GM12878 (cell line): Measurements from ENCODE around the gene ANKRD33B. TPM values are rescaled to one million over a fixed set of nuclear protein-coding genes. Genes with fewer than 3 reads are reported as not detected.
A peak's percentile ranks its signal among the peaks of the same experiment; 100 is the strongest.

ENCODE experiments used
- BRCA1 ChIP-seq: IDR thresholded peaks from 2 replicates; pipeline ENCODE4 v1.6.1; 2011; ENCODE audit warnings: low read depth, low read length, improper control_type of control experiment
- KDM1A ChIP-seq: fragments of 200-600 bp; sonication (generic); IDR thresholded peaks from 2 replicates; pipeline ENCODE4 v1.6.1; 2016; ENCODE audit warnings: borderline replicate concordance
- ZNF217 ChIP-seq: fragments of 450-650 bp; IDR thresholded peaks from 2 replicates; pipeline ENCODE4 v1.6.1; 2017; ENCODE audit warnings: antibody characterized with exemption, mild to moderate bottlenecking
- polyA plus RNA-seq, 11 experiments: library from polyadenylated mRNA; depleted of rRNA in 4 of 11; unstranded in 6 of 11; stranded (reverse) in 5 of 11; fragments of >200 nt; fragmentation: Nextera tagmentation in 4 of 11; fragmentation: Illumina TruSeq in 1 of 11; extraction: Ambion mirVana in 4 of 11; extraction: Trizol in 1 of 11; gene quantifications; 1 replicate in 1 of 11; 2 replicates in 10 of 11; pipeline versions ENCODE4 v1.2.1 to v1.2.3, GENCODE V29; 2011 to 2016; ENCODE audit warnings: inconsistent platforms in 2 of 11, missing spikeins in 2 of 11, low read depth in 1 of 11
- total RNA-seq, 4 experiments: library from RNA; depleted of rRNA in 3 of 4; stranded (reverse); fragments of >200 nt in 3 of 4; fragmentation: Illumina TruSeq in 1 of 4; extraction: Trizol in 1 of 4; gene quantifications; 2 replicates each; pipeline versions ENCODE4 v1.2.1 to v1.2.3, GENCODE V29; 2013 to 2021
- TF ChIP-seq, protein P1 (sequence below): fragments of 450-650 bp; IDR thresholded peaks from 2 replicates; pipeline ENCODE4 v1.6.1; 2018; ENCODE audit warnings: mild to moderate bottlenecking, low read depth, moderate library complexity; ENCODE audit not compliant: partially characterized antibody
- TF ChIP-seq, protein P2 (sequence below): IDR thresholded peaks from 2 replicates; pipeline ENCODE4 v1.6.1; 2012; ENCODE audit warnings: low read length, inconsistent platforms
- TF ChIP-seq, protein P3 (sequence below): fragments of 450-650 bp; formaldehyde crosslinking; IDR thresholded peaks from 2 replicates; pipeline ENCODE4 v1.4.0; 2022; ENCODE audit warnings: mild to moderate bottlenecking, moderate library complexity
- TF ChIP-seq, protein P4 (sequence below): IDR thresholded peaks from 2 replicates; pipeline ENCODE4 v1.6.1; 2012; ENCODE audit warnings: low read depth, low read length, improper control_type of control experiment
- TF ChIP-seq, protein P5 (sequence below): fragments of 450-650 bp; conservative IDR thresholded peaks from 2 replicates; pipeline ENCODE4 v1.6.1; 2017; ENCODE audit warnings: mild to moderate bottlenecking, moderate library complexity
- TF ChIP-seq, protein P6 (sequence below): fragments of 450-650 bp; formaldehyde crosslinking; IDR thresholded peaks from 2 replicates; pipeline ENCODE4 v1.4.0; 2020; ENCODE audit warnings: mild to moderate bottlenecking, moderate library complexity
- TF ChIP-seq, protein P7 (sequence below): IDR thresholded peaks from 2 replicates; pipeline ENCODE4 v1.6.1; 2012; ENCODE audit warnings: mild to moderate bottlenecking, low read depth, low read length

Gene ANKRD33B
- total and polyA plus RNA-seq, 10 of the 15 experiments (the other 5 are each of a cell fraction or from before 2014, with no cell fraction given) = 4.9 to 61.6 (median 15.6) TPM

DNA sequence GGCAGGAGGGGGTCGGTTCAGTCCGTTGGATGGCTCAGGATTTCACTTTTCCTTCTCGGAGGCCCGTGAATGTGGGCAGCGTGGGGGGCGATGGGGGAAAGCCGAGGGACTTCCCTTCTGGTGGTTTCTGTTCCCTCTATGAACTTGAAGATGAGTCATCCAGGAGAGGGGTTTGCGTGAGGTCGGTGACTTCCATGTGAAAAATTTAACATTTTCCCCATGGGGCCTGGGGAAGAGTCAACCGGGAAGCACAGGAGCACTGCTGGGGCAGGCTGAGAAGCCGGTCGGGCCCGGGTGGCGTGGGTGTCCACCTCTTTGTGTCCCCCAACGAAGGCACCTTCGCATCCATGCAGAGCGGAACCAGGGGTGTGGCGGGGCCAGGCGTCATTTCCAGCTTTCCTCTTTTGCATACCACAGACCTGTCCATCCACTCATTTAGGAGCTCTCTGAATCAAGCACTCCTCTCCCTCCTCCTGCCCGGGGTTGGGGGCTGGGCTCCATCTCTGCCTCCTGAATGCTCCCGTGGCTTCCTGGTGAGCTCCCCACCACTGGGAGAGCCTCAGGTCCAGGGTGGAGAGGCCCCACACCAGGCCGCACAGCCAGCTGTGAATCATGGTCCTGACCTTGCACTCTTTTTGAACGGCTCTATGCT lies 68.4 kb downstream of the ANKRD33B start (continued):
- TF ChIP-seq, protein P1, sequence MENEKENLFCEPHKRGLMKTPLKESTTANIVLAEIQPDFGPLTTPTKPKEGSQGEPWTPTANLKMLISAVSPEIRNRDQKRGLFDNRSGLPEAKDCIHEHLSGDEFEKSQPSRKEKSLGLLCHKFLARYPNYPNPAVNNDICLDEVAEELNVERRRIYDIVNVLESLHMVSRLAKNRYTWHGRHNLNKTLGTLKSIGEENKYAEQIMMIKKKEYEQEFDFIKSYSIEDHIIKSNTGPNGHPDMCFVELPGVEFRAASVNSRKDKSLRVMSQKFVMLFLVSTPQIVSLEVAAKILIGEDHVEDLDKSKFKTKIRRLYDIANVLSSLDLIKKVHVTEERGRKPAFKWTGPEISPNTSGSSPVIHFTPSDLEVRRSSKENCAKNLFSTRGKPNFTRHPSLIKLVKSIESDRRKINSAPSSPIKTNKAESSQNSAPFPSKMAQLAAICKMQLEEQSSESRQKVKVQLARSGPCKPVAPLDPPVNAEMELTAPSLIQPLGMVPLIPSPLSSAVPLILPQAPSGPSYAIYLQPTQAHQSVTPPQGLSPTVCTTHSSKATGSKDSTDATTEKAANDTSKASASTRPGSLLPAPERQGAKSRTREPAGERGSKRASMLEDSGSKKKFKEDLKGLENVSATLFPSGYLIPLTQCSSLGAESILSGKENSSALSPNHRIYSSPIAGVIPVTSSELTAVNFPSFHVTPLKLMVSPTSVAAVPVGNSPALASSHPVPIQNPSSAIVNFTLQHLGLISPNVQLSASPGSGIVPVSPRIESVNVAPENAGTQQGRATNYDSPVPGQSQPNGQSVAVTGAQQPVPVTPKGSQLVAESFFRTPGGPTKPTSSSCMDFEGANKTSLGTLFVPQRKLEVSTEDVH = peak; percentile 34
- TF ChIP-seq, protein P2, sequence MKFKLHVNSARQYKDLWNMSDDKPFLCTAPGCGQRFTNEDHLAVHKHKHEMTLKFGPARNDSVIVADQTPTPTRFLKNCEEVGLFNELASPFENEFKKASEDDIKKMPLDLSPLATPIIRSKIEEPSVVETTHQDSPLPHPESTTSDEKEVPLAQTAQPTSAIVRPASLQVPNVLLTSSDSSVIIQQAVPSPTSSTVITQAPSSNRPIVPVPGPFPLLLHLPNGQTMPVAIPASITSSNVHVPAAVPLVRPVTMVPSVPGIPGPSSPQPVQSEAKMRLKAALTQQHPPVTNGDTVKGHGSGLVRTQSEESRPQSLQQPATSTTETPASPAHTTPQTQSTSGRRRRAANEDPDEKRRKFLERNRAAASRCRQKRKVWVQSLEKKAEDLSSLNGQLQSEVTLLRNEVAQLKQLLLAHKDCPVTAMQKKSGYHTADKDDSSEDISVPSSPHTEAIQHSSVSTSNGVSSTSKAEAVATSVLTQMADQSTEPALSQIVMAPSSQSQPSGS = no peak
- TF ChIP-seq KDM1A = no peak
- TF ChIP-seq, protein P3, sequence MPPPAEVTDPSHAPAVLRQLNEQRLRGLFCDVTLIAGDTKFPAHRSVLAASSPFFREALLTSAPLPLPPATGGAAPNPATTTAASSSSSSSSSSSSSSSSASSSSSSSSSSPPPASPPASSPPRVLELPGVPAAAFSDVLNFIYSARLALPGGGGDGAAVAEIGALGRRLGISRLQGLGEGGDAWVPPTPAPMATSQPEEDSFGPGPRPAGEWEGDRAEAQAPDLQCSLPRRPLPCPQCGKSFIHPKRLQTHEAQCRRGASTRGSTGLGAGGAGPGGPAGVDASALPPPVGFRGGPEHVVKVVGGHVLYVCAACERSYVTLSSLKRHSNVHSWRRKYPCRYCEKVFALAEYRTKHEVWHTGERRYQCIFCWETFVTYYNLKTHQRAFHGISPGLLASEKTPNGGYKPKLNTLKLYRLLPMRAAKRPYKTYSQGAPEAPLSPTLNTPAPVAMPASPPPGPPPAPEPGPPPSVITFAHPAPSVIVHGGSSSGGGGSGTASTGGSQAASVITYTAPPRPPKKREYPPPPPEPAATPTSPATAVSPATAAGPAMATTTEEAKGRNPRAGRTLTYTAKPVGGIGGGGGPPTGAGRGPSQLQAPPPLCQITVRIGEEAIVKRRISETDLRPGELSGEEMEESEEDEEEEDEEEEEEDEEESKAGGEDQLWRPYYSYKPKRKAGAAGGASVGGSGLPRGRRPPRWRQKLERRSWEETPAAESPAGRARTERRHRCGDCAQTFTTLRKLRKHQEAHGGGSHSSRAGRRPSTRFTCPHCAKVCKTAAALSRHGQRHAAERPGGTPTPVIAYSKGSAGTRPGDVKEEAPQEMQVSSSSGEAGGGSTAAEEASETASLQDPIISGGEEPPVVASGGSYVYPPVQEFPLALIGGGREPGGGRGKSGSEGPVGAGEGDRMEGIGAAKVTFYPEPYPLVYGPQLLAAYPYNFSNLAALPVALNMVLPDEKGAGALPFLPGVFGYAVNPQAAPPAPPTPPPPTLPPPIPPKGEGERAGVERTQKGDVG (CRISPR knock-in tag) = no peak
- TF ChIP-seq, protein P4, sequence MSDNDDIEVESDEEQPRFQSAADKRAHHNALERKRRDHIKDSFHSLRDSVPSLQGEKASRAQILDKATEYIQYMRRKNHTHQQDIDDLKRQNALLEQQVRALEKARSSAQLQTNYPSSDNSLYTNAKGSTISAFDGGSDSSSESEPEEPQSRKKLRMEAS = 0 out of 2 replicates have a peak, but pooled peaks have one; percentile 14
- TF ChIP-seq, protein P5, sequence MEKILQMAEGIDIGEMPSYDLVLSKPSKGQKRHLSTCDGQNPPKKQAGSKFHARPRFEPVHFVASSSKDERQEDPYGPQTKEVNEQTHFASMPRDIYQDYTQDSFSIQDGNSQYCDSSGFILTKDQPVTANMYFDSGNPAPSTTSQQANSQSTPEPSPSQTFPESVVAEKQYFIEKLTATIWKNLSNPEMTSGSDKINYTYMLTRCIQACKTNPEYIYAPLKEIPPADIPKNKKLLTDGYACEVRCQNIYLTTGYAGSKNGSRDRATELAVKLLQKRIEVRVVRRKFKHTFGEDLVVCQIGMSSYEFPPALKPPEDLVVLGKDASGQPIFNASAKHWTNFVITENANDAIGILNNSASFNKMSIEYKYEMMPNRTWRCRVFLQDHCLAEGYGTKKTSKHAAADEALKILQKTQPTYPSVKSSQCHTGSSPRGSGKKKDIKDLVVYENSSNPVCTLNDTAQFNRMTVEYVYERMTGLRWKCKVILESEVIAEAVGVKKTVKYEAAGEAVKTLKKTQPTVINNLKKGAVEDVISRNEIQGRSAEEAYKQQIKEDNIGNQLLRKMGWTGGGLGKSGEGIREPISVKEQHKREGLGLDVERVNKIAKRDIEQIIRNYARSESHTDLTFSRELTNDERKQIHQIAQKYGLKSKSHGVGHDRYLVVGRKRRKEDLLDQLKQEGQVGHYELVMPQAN = no peak
- TF ChIP-seq BRCA1 = no peak
- TF ChIP-seq, protein P6, sequence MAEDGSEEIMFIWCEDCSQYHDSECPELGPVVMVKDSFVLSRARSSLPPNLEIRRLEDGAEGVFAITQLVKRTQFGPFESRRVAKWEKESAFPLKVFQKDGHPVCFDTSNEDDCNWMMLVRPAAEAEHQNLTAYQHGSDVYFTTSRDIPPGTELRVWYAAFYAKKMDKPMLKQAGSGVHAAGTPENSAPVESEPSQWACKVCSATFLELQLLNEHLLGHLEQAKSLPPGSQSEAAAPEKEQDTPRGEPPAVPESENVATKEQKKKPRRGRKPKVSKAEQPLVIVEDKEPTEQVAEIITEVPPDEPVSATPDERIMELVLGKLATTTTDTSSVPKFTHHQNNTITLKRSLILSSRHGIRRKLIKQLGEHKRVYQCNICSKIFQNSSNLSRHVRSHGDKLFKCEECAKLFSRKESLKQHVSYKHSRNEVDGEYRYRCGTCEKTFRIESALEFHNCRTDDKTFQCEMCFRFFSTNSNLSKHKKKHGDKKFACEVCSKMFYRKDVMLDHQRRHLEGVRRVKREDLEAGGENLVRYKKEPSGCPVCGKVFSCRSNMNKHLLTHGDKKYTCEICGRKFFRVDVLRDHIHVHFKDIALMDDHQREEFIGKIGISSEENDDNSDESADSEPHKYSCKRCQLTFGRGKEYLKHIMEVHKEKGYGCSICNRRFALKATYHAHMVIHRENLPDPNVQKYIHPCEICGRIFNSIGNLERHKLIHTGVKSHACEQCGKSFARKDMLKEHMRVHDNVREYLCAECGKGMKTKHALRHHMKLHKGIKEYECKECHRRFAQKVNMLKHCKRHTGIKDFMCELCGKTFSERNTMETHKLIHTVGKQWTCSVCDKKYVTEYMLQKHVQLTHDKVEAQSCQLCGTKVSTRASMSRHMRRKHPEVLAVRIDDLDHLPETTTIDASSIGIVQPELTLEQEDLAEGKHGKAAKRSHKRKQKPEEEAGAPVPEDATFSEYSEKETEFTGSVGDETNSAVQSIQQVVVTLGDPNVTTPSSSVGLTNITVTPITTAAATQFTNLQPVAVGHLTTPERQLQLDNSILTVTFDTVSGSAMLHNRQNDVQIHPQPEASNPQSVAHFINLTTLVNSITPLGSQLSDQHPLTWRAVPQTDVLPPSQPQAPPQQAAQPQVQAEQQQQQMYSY (CRISPR knock-in tag) = no peak
- peak; percentile 90 for TF ChIP-seq ZNF217
- TF ChIP-seq, protein P7, sequence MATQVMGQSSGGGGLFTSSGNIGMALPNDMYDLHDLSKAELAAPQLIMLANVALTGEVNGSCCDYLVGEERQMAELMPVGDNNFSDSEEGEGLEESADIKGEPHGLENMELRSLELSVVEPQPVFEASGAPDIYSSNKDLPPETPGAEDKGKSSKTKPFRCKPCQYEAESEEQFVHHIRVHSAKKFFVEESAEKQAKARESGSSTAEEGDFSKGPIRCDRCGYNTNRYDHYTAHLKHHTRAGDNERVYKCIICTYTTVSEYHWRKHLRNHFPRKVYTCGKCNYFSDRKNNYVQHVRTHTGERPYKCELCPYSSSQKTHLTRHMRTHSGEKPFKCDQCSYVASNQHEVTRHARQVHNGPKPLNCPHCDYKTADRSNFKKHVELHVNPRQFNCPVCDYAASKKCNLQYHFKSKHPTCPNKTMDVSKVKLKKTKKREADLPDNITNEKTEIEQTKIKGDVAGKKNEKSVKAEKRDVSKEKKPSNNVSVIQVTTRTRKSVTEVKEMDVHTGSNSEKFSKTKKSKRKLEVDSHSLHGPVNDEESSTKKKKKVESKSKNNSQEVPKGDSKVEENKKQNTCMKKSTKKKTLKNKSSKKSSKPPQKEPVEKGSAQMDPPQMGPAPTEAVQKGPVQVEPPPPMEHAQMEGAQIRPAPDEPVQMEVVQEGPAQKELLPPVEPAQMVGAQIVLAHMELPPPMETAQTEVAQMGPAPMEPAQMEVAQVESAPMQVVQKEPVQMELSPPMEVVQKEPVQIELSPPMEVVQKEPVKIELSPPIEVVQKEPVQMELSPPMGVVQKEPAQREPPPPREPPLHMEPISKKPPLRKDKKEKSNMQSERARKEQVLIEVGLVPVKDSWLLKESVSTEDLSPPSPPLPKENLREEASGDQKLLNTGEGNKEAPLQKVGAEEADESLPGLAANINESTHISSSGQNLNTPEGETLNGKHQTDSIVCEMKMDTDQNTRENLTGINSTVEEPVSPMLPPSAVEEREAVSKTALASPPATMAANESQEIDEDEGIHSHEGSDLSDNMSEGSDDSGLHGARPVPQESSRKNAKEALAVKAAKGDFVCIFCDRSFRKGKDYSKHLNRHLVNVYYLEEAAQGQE = peak; percentile 10; the same call in 1 of the 2 replicates
